ENCODE data around the gene GDPD2. TPM values are rescaled to one million over a fixed set of nuclear protein-coding genes. Genes with fewer than 3 reads are reported as not detected.
A peak's percentile ranks its signal among the peaks of the same experiment; 100 is the strongest.
"Not testable (repeated sequence)": the region's sequence is repeated elsewhere in the genome, so short reads cannot be mapped to it uniquely, and the experiment has no call there.

The GDPD2 gene
- total and polyA plus RNA-seq, 2 donors (not counting 3 experiments of a cell fraction or from before 2014, with no cell fraction given) = 0.08 to 0.29 TPM

- Histone ChIP-seq H3K4me1 (ENCODE audit: control insufficient read depth, extremely low read depth, insufficient read depth, low read length) (peaks cover 8% of the 10 kb centered on the region), H3K79me2 (ENCODE audit: control insufficient read depth, insufficient read depth, low read length) (no peaks in the 10 kb centered on the region), H3K27ac (ENCODE audit: insufficient read depth, low read depth, low read length) (peak overlapping the region; percentile 11), H3K36me3 (ENCODE audit: control insufficient read depth in 2 of 2, extremely low read depth in 1 of 2, insufficient read depth in 2 of 2, low read length in 2 of 2) (no peaks in the 10 kb centered on the region), H3K27me3 (ENCODE audit: control insufficient read depth in 2 of 2, insufficient read depth in 2 of 2, low read length in 2 of 2) (no peaks in the 10 kb centered on the region), H3K9me1 (replicated peaks; ENCODE audit: control insufficient read depth, extremely low read depth, insufficient read depth, low read length) (no peaks in the 10 kb centered on the region), H3K4me2 (ENCODE audit: insufficient read depth, low read length) (no peak overlapping the region), H2AFZ (ENCODE audit: low read depth, low read length) (peak overlapping the region; percentile 33), H3K4me3 (replicated peaks in 1 of 3; ENCODE audit: insufficient read depth in 1 of 3, low read depth in 1 of 3, low read length in 3 of 3) (no peak overlapping the region), H3K9ac (replicated peaks; ENCODE audit: extremely low read depth, insufficient read depth, low read length) (peak overlapping the region; percentile 3), H3K9me3 (replicated peaks; ENCODE audit: control insufficient read depth, insufficient read depth, low read length) (no peaks in the 10 kb centered on the region), H4K20me1 (replicated peaks; ENCODE audit: control insufficient read depth, extremely low read depth, insufficient read depth, low read length) (no peaks in the 10 kb centered on the region)
- ChIA-PET POLR2A (no interaction called here), CTCF (no interaction called here)
- dilution Hi-C loops (cut with MboI; ENCODE audit: extremely low pct_ligation_motif_present, low sequenced_read_pairs) (no loop called here), intact Hi-C loops (cut with micrococcal nuclease) (loop anchor here (10.0 kb wide), 1 partner anchor 104 kb away; the partner anchor contains the start of gene KIF4A)
- no peak for FAIRE-seq
- DNase-seq (ENCODE audit: low read depth, low spot score) = peak; percentile 47
- TF ChIP-seq MAX (IDR thresholded peaks at IDR 0.05; ENCODE audit: insufficient read depth, insufficient read length) (no peak), EZH2 (IDR thresholded peaks at IDR 0.05; ENCODE audit: borderline replicate concordance, low read depth, low read length, severe bottlenecking) (no peak), MYC (IDR thresholded peaks at IDR 0.05; ENCODE audit: low read depth, low read length) (no peak), CTCF (IDR thresholded peaks at IDR 0.05; ENCODE audit: extremely low read depth in 1 of 2, insufficient read depth in 1 of 2, low read depth in 1 of 2, low read length in 2 of 2) (no peak), POLR2A (IDR thresholded peaks at IDR 0.05; ENCODE audit: low read depth, low read length) (no peak), GATA2 (IDR thresholded peaks at IDR 0.05; ENCODE audit: insufficient read depth, insufficient read length, low read depth, low read length) (no peak), JUN (IDR thresholded peaks at IDR 0.05; ENCODE audit: borderline replicate concordance, insufficient read depth, insufficient read length, low read depth) (no peak), POLR2AphosphoS5 (IDR thresholded peaks at IDR 0.05; ENCODE audit: insufficient read depth, low read depth, low read length) (no peak), FOS (IDR thresholded peaks at IDR 0.05; ENCODE audit: borderline replicate concordance, insufficient read depth, low read length) (no peak)
- BruUV-seq (replicated peaks) = no TSS peak
Observed at GRCh38 chrX:70398899-70399298, 24.2 kb upstream of the GDPD2 start.

- POLR2A ChIA-PET; intact Hi-C loops (cut with micrococcal nuclease); BruUV-seq (replicated peaks): not testable (repeated sequence)
Observed at GRCh38 chrX:70400181-70400580, 22.9 kb upstream of the GDPD2 start.

More at GRCh38 chrX:70400181-70400580, 22.9 kb upstream of the GDPD2 start:
- H3K79me2 ChIP-seq (ENCODE audit: control insufficient read depth, insufficient read depth, low read length); H3K9me3 ChIP-seq (replicated peaks; ENCODE audit: control insufficient read depth, insufficient read depth, low read length); H4K20me1 ChIP-seq (replicated peaks; ENCODE audit: control insufficient read depth, extremely low read depth, insufficient read depth, low read length); DNase-seq (ENCODE audit: low read depth, low spot score); CTCF ChIA-PET; H3K27ac ChIP-seq (ENCODE audit: insufficient read depth, low read depth, low read length); H3K4me2 ChIP-seq (ENCODE audit: insufficient read depth, low read length); H3K9ac ChIP-seq (replicated peaks; ENCODE audit: extremely low read depth, insufficient read depth, low read length); H3K4me1 ChIP-seq (ENCODE audit: control insufficient read depth, extremely low read depth, insufficient read depth, low read length); dilution Hi-C loops (cut with MboI; ENCODE audit: extremely low pct_ligation_motif_present, low sequenced_read_pairs); FAIRE-seq; H3K4me3 ChIP-seq (replicated peaks in 1 of 3; ENCODE audit: insufficient read depth in 1 of 3, low read depth in 1 of 3, low read length in 3 of 3); H2AFZ ChIP-seq (ENCODE audit: low read depth, low read length); H3K9me1 ChIP-seq (replicated peaks; ENCODE audit: control insufficient read depth, extremely low read depth, insufficient read depth, low read length); H3K27me3 ChIP-seq (ENCODE audit: control insufficient read depth in 2 of 2, insufficient read depth in 2 of 2, low read length in 2 of 2); H3K36me3 ChIP-seq (ENCODE audit: control insufficient read depth in 2 of 2, extremely low read depth in 1 of 2, insufficient read depth in 2 of 2, low read length in 2 of 2): not testable (repeated sequence)
